Adrenal gland (tissue), 5 donors: ENCODE results near the gene DIPK1B.

Experiments used
- CTCF ChIP-seq, 6 experiments: fragments of 450-650 bp in 4 of 6; fragments of 200-600 bp in 2 of 6; sonication (generic) in 1 of 6; IDR thresholded peaks; 1 replicate in 5 of 6; 2 replicates in 1 of 6; pipeline versions ENCODE4 v1.5.1 to v1.8.0; 2016 to 2021; ENCODE audit warnings: antibody characterized with exemption in 6 of 6, mild to moderate bottlenecking in 2 of 6, moderate library complexity in 1 of 6
- POLR2A ChIP-seq, 2 donors: fragments of 450-650 bp; IDR thresholded peaks; one replicate each; pipeline ENCODE4 v1.6.1; 2017; ENCODE audit warnings: antibody characterized with exemption in 2 of 2, mild to moderate bottlenecking in 2 of 2, moderate library complexity in 1 of 2
- donor health status: DM: no; HTN: no; CAD: no.

GRCh38 chr9:136694163-136694871 is 18.1 kb upstream of the DIPK1B start:
- peak; percentile 53 to 71 (median 64) for TF ChIP-seq CTCF (IDR thresholded peaks at IDR 0.05)
- no peak for TF ChIP-seq POLR2A (IDR thresholded peaks at IDR 0.05)
